Measurements from ENCODE around the gene TRIM71.
"Not testable (repeated sequence)": the region's sequence is repeated elsewhere in the genome, so short reads cannot be mapped to it uniquely, and the experiment has no call there.

Gene TRIM71

DNA sequence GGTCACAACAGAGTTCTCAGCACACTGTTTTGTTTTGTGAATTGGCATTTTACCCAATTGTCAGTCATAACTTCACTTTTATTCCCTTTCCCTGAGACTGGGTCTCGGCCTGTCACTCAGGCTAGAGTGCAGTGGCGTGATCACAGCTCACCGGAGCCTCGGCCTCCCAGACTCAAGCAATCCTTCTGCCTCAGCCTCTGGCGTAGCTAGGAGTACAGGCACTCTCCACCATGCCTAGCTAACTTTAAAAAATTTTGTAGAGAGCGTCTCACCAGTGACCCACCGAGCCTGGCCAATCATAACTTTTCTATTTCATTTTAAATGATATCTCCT is 26.5 kb downstream of the TRIM71 start:
- no peak for DNase-seq

DNA sequence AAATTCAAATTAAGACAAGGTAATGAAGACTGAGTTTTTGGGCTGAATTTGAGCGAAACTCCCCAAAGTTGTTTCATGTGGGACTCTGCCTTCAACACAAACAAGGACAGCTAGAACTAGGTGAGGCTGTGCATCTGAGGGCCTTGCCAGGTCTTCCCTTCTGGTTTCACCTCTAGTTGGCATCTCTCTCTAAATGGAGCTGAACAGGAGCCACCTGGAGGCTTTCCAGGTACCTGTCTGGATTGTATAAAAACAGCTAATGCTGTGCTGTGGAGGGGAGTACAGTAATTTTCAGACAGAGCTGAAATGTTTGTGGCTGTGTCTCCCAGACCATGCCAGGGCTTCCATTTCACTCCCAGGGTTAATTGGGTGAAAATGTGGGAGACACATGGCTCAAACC is 27.1 kb downstream of the TRIM71 start:
- no peak for DNase-seq

DNA sequence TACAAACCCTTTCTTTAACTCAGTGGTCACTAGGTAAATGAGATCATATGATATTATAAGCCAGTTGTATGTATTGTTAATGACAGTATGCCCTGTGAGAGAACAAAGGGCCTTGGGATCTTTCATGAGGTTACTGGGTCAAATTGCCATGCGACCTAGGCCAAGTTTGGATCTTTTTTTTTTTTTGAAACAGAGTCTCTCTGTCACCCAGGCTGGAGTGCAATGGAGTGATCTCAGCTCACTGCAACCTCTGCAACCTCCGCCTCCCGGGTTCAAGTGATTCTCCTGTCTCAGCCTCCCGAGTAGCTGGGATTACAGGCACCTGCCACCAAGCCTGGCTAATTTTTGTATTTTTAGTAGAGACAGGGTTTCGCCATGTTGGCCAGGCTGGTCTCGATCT is 27.7 kb downstream of the TRIM71 start:
- DNase-seq: not testable (repeated sequence)

- DNase-seq: not testable (repeated sequence)
These were observed 29.2 kb downstream of the TRIM71 start for GRCh38 chr3:32847045-32847444.

DNA sequence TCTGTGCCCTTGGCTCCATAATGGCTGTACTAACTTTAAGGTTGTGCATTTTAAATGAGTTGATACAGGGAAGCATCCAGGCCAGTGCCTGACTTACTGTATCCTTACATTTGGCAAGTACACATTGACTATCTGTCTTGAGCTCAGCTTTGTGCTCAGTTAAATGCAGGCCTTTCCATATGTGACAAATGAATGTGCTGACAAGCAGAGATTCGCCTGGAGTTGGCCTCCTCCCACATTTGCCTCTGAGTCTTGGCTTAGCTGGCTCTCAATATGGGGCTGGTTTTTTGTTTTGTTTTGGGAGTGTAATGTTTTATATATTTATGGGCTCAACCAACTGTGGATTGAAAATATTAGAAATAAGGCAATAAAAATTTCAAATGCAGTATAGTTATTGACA is 29.7 kb downstream of the TRIM71 start:
- DNase-seq: no peak

DNA sequence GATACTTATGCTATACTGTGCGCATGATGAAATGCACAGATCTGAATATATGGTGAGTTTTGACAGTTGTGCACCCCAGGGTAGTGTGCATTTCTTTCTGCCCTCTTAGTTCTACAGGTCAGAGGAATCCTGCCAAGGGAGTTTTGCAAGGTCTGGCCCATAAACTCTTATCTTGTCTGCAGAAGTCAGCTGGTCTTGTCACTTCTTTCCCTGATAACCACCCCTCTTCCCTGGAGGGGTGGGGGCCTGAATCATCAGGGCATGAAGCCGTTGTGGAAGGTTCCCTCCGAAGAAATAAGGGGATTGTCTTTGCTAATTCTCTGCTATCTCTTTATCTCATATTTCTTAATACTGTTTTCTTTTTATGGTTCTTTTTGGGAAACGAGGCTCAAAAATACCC is 30.4 kb downstream of the TRIM71 start:
- DNase-seq: no peak

DNA sequence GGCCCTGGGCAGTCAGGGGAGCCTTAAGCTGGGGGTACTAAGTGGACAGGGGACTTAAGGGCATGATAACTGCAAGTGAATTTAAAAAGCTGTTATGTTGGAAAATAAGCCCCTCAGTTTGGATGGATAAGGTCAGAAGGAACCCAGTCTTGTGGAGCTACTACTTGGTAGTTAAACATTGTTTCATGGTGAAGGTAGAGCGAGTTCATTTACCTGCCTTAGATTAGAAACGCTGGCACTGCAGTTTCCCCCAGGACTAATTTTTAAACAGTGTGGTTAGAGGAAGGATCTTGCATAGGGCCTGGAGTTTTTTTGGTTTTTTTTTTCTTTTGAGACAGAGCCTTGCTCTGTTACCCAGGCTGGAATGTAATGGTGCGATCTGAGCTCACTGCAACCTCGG is 31.2 kb downstream of the TRIM71 start:
- no peak for DNase-seq

DNA sequence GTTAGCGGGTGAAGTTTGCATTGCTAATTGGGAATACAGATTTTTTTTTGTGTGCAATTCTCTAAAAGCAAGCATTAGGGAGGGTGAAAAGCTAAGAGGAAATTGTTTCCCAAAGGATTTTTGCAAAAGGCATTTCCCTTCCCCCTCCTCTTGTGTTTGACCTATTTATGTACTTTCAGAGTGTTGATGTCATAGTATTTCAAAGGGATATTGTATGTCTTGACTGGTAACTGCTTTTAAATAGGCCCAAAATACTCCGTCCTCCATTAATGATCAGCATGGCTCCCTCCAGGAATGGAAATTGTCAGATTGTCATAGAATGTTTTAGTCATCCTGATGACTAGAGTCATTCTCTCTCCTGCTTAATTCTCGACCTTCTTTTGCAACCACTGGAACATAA is 32.4 kb downstream of the TRIM71 start:
- no peak for DNase-seq

DNA sequence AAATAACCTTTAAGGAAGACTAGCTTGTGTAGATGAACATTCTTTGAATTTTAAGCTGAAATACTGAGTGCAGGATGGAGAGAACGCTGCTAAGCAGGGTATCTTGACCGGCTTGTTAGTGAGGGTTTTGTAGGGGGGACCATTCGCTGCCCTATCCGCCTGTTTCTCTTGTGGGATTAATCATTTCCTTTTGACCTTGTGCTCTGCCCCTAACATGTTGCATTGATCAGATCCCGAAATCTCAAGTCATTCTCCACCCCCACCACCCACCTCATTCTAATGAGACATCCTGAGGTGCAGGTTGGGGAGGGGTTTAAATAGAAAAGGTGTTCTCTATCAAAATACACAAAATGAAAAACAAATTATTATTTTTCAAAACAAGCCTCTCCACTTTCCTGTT is 32.8 kb downstream of the TRIM71 start:
- DNase-seq: no peak

DNA sequence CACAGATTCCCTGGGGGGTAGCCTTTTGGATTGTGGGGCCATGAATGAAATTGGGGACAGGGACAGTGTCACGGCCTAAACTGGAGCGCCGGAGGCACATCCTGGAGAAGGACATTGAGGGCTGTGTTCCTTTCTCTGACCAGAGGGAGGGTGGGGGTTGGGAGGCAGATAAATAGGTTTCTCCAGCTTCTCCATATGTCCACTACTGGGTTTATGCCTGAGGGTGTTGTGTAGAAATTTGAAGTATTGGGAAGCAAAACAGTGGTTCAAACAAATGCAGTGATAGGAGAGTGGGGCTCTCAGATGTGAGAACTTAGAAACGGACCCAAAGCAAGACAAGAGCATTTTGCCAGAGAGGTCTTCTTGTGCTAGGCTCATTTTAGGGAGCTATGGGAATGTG is 34.3 kb downstream of the TRIM71 start:
- no peak for DNase-seq

DNA sequence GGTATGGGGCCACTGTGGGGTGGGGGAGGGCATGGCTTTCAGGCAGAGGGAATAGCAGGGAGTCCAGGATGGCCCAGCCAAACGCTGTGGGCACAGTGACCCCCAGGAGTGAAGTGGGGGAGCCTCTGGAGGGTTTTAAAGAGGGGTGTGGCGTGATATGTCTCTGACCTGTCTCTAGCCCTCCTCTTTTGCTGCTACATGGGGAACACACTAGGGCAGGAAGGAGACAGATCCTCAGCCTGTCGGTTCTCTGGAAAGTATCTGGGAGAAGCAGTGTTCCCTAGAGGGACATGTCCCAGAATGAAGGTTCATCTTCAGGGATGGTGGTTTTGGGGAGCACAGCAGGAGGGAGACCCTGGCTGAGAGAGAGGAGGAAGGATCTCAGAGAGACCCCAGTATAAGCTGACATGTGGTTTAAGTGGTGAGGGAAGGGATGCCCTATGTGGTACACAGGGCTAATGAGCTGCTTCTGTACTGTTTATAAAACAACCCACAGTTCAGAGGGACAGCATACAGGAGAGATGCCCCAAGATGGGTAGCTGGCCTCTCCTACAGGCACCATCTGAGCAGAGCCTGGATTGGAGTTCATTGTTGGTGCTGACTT is 37.7 kb downstream of the TRIM71 start:
- DNase-seq: no peak

DNA sequence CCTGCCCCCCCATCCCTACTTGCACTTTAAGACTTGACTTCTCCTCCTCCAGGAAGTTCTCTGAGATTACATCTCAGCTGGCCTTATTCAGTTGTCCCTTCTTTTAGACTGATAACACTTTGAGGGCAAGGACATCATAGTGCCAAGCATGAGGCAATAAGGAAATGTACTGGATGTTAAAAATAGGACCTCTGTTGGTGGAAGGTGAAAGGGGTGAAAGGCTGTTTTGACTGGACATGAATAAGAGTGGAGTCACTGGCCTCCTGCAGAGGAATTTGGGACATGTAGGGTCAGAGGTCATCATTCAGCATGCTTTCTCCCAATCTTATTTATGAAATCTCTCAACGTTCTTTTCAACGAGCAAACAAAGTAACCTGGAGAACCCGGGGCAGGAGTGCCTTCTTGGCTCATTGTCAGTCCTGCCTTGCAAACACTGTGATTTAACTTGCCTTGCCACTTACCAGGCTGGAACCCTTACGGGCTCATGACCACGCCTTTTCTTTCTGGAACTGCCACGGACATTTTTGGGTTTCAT is 38.6 kb downstream of the TRIM71 start:
- DNase-seq: no peak

GRCh38 chr3:32856901-32857507 is 39.2 kb downstream of the TRIM71 start:
- DNase-seq: no peak

GRCh38 chr3:32857921-32858320 is 40.1 kb downstream of the TRIM71 start:
- no peak for DNase-seq

GRCh38 chr3:32859604-32860237 is 41.9 kb downstream of the TRIM71 start:
- DNase-seq: no peak

DNA sequence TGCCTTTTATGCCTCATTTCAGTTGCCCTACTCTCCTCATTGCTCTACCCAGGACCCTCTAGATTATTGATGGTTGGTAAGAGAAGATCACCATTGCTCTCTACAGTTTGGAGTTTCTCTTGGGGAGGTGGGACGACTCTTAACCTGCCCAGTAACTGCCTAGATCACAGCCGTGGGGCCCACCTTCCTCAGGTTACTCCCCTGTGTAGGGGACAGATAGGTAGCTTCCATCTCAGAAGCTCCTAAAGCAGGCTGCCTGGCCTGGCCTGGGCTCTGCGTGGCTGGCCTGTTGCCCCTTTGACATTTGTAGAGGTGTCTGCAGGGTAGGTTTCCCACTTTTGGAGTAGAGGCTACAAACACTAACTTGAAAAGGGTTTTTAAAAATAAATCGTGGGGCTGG is 42.7 kb downstream of the TRIM71 start:
- no peak for DNase-seq

GRCh38 chr3:32861681-32862080 is 43.9 kb downstream of the TRIM71 start:
- no peak for DNase-seq

DNA sequence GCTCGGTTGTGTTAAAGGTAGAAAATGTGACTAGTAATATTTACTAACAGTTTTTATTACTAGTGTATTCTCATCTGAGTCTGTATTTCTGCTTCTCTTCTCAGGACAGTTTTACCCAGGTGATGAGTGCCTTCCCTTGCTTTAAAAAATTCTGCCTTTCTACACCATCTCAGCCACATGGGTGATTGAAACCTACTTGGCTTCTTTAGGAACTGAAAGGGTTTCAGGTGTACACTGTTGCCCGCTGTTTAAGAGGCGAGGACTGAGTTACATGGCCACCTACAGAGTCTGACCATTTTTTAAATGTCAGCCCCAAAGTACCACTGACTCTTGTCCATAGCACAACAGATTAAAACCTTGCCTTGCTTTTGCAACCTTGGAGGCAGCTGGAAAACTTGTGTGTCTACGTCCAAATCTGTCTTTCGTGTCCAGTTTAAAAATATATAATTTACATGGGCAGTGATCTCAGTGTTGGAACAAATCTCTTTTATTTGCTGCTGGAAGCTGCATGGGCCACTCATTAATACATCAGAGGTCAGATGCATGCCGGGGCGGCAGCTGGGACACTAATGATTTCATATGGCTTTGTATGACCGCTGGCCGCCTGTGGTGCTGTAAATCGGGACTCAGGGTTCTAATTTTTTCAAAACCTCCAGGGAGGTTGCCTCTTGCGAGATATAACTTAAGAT is 44.6 kb downstream of the TRIM71 start:
- no peak for DNase-seq

DNA sequence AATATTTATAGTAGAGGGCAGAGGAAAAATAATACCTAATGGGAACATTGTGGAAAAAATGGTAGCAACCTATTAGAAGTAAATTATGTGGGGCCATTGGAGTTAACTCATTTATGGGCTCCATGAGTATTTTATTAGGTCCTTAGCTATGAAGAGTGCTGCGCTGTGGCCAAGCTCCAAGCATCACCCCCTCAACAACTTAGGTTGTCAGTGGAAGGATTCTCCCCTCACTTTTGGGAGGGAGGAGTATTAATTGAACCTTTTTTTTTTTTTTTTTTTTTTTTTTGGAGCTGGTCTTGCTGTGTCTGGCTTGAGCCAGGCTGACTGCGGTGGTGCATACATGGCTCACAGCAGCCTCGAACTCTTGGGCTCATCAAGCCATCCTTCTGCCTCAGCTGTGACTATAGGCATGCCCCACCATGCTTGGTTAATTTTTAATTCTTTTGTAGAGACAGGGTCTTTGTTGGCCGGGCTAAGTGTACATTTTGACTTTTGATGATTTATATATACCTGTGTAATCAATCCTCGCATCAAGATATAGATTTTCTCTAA is 45.2 kb downstream of the TRIM71 start:
- DNase-seq: no peak

- DNase-seq: no peak
These were observed 47.6 kb downstream of the TRIM71 start for GRCh38 chr3:32865383-32865782.

- DNase-seq: no peak
These were observed 48.7 kb downstream of the TRIM71 start for GRCh38 chr3:32866533-32866932.

DNA sequence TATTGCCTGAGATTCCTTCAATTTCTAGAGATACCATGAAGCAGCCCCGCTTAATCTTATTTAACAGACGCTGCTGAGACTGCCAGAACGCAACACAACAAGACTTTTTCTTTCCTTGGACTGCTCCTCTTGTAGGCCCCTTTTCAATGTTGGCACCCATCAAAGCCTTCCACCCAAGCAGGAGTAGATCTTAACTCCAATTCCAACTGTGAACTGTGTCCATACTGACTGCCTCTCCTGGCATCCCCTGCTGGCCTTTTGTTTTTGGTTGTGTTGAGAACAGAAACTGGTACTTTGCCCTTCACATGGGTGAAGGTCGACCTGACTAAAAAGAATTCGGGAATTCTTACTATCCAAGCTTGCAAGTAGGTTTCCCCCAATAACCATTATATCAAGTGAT is 50.2 kb downstream of the TRIM71 start:
- DNase-seq: no peak

GRCh38 chr3:32868719-32869512 is 51.1 kb downstream of the TRIM71 start:
- DNase-seq: no peak

Data from SW 1271 (cell line).